Right lobe of liver (tissue), 6 donors: ENCODE measurements around the gene CEBPZ. TPM values are rescaled to one million over a fixed set of nuclear protein-coding genes. Genes with fewer than 3 reads are reported as not detected.

Source experiments
- ATAC-seq, 4 donors: fragments of 200-7000 bp; cut with Tn5 transposase; one replicate each; pipeline ENCODE4 v1.9.1; 2020; ENCODE audit warnings: mild to moderate bottlenecking in 4 of 4, moderate library complexity in 4 of 4
- DNase-seq, 3 donors: peaks; one replicate each; pipeline ENCODE4 v3.0.0-alpha.2; 2020
- H3K27ac ChIP-seq, 3 donors: fragments of 200-600 bp; one replicate each; pipeline ENCODE4 v1.8.0; 2022
- H3K27me3 ChIP-seq, 2 donors: fragments of 200-600 bp; one replicate each; pipeline ENCODE4 v1.8.0; 2022
- H3K36me3 ChIP-seq, 4 donors: fragments of 200-600 bp; sonication (generic) in 1 of 4; one replicate each; pipeline versions ENCODE4 v1.5.1 to v1.8.0; 2017 to 2022; ENCODE audit warnings: control low read depth in 1 of 4
- H3K4me1 ChIP-seq, 4 donors: fragments of 200-600 bp; sonication (generic) in 1 of 4; one replicate each; pipeline versions ENCODE4 v1.5.1 to v1.8.0; 2017 to 2022; ENCODE audit warnings: control low read depth in 1 of 4
- H3K4me3 ChIP-seq, 3 donors: fragments of 200-600 bp; one replicate each; pipeline ENCODE4 v1.8.0; 2022
- H3K9me3 ChIP-seq, 4 donors: fragments of 200-600 bp; sonication (generic) in 1 of 4; one replicate each; pipeline versions ENCODE4 v1.5.1 to v1.8.0; 2017 to 2022; ENCODE audit warnings: control low read depth in 1 of 4
- CTCF ChIP-seq, 4 donors: fragments of 200-600 bp in 3 of 4; fragments of 450-650 bp in 1 of 4; IDR thresholded peaks; one replicate each; pipeline versions ENCODE4 v1.5.1 to v1.8.0; 2016 to 2022; ENCODE audit warnings: antibody characterized with exemption in 4 of 4, mild to moderate bottlenecking in 2 of 4
- POLR2A ChIP-seq: fragments of 450-650 bp; IDR thresholded peaks from one replicate; pipeline ENCODE4 v1.6.1; 2017; ENCODE audit warnings: antibody characterized with exemption, mild to moderate bottlenecking
- WGBS: methylation state at CpG from one replicate; pipeline ENCODE4 v1.1.6; 2018; ENCODE audit warnings: low coverage, low lambda C conversion rate; ENCODE audit not compliant: insufficient coverage; ENCODE audit errors: missing lambda C conversion rate; 5-methylcytosine and 5-hydroxymethylcytosine counted together
- intact Hi-C, 2 donors: fragments of 100-400 bp; cut with DNase I; formaldehyde crosslinking; loops; one replicate each; pipeline versions ENCODE4 v1.11.2 to v1.14.1; 2022
- total RNA-seq, 6 experiments: library from RNA; depleted of rRNA in 2 of 6; stranded (reverse); fragments of >200 nt in 2 of 6; fragmentation: NEBNext Ultra II Directional in 3 of 6; extraction: Animal tissue kit (Norgen Biotek cat#: 25700) in 3 of 6; gene quantifications; one replicate each; pipeline versions ENCODE4 v1.1.0 to v1.2.4, GENCODE V29; 2016 to 2023
- donor health status: DM: no; HTN: yes; CAD: no.
- donor health status: DM: no; HTN: no; CAD: no.
- donor health status: DM: no; HTN: no; CAD: no.
- donor health status: DM: no; HTN: yes; CAD: no.
- donor health status: DM: no; HTN: yes; CAD: no.

The CEBPZ gene
- total RNA-seq, 6 experiments from 2014 or later: 13.3 to 29.3 (median 20.0) TPM

- H3K36me3 ChIP-seq: no peaks in the 10 kb centered on the region
- 75% methylated on average over 5 of the region's 5 CpGs for WGBS
- H3K27me3 ChIP-seq: no peaks in the 10 kb centered on the region
- intact Hi-C loops: no loop called here
- DNase-seq (no peak), ATAC-seq (no peak)
- H3K27ac ChIP-seq: no peak overlapping the region
- TF ChIP-seq POLR2A: no peak
- TF ChIP-seq CTCF (IDR thresholded peaks at IDR 0.05): no peak
- no peaks in the 10 kb centered on the region for H3K9me3 ChIP-seq
- H3K4me1 ChIP-seq: no peaks in the 10 kb centered on the region
- no peak overlapping the region for H3K4me3 ChIP-seq
These were observed 50.8 kb downstream of the CEBPZ start for GRCh38 chr2:37180640-37181039.

GRCh38 chr2:37180006-37180639 lies 51.3 kb downstream of the CEBPZ start:
- TF ChIP-seq POLR2A (no peak), CTCF (IDR thresholded peaks at IDR 0.05) (no peak)
- Histone ChIP-seq H3K9me3 (no peaks in the 10 kb centered on the region), H3K36me3 (no peaks in the 10 kb centered on the region), H3K27ac (no peak overlapping the region), H3K27me3 (no peaks in the 10 kb centered on the region), H3K4me1 (no peaks in the 10 kb centered on the region), H3K4me3 (no peak overlapping the region)
- intact Hi-C loops: no loop called here
- WGBS: 53% methylated on average over 4 of the region's 4 CpGs
- ATAC-seq (no peak), DNase-seq (no peak)

- Histone ChIP-seq H3K27me3 (no peaks in the 10 kb centered on the region), H3K36me3 (no peaks in the 10 kb centered on the region), H3K4me1 (no peaks in the 10 kb centered on the region), H3K4me3 (no peak overlapping the region), H3K27ac (no peak overlapping the region), H3K9me3 (no peaks in the 10 kb centered on the region)
- 92% methylated on average over 1 of the region's 1 CpG for WGBS
- no peak for ATAC-seq
- intact Hi-C loops: no loop called here
- no peak for TF ChIP-seq CTCF (IDR thresholded peaks at IDR 0.05)
- TF ChIP-seq POLR2A: no peak
- DNase-seq: no peak
These were observed 57.7 kb downstream of the CEBPZ start for GRCh38 chr2:37173741-37174140.

- peaks cover 0 to 4% (median 0%) of the 10 kb centered on the region in 4 donors for H3K4me1 ChIP-seq
- no peaks in the 10 kb centered on the region for H3K27me3 ChIP-seq
- DNase-seq (no peak), ATAC-seq (peak in 3 of 4 donors; percentile 34 to 60 (median 36))
- no peak overlapping the region for H3K27ac ChIP-seq
- H3K9me3 ChIP-seq: no peaks in the 10 kb centered on the region
- TF ChIP-seq CTCF (IDR thresholded peaks at IDR 0.05) (no peak), POLR2A (no peak)
- no peak overlapping the region for H3K4me3 ChIP-seq
- H3K36me3 ChIP-seq: no peaks in the 10 kb centered on the region
- intact Hi-C loops: no loop called here
These were observed 59.8 kb downstream of the CEBPZ start for GRCh38 chr2:37171624-37171950.
